ENCODE measurements around the gene FKBP1A.

FKBP1A gene

GRCh38 chr20:1371202-1371782 lies 21.6 kb downstream of the FKBP1A start:
- Histone ChIP-seq H3K27me3 (ENCODE audit: insufficient read depth, poor library complexity, severe bottlenecking) (no peaks in the 10 kb centered on the region), H3K4me3 (replicated peaks; ENCODE audit: insufficient read depth, low read length) (no peak overlapping the region), H3K27ac (replicated peaks) (no peak overlapping the region)
- no peak for DNase-seq (ENCODE audit: low read depth in 1 of 2, low spot score in 1 of 2)
- no peak for TF ChIP-seq POLR2AphosphoS5 (IDR thresholded peaks at IDR 0.05; ENCODE audit: low read depth)
- no peak for TF ChIP-seq REST (IDR thresholded peaks at IDR 0.05; ENCODE audit: insufficient replicate concordance, low read depth)
- no peak for TF ChIP-seq CTCF (IDR thresholded peaks at IDR 0.05; ENCODE audit: insufficient read depth, low read length)
- TF ChIP-seq SPI1 (IDR thresholded peaks at IDR 0.05; ENCODE audit: borderline replicate concordance, low read depth) = no peak
- no peak for TF ChIP-seq GABPA (IDR thresholded peaks at IDR 0.05; ENCODE audit: low read depth)

GRCh38 chr20:1370548-1371110 lies 22.2 kb downstream of the FKBP1A start:
- Histone ChIP-seq H3K27me3 (ENCODE audit: insufficient read depth, poor library complexity, severe bottlenecking) (no peaks in the 10 kb centered on the region), H3K4me3 (replicated peaks; ENCODE audit: insufficient read depth, low read length) (no peak overlapping the region), H3K27ac (replicated peaks) (no peak overlapping the region)
- no peak for TF ChIP-seq SPI1 (IDR thresholded peaks at IDR 0.05; ENCODE audit: borderline replicate concordance, low read depth)
- TF ChIP-seq REST (IDR thresholded peaks at IDR 0.05; ENCODE audit: insufficient replicate concordance, low read depth) = no peak
- TF ChIP-seq GABPA (IDR thresholded peaks at IDR 0.05; ENCODE audit: low read depth) = no peak
- no peak for TF ChIP-seq POLR2AphosphoS5 (IDR thresholded peaks at IDR 0.05; ENCODE audit: low read depth)
- TF ChIP-seq CTCF (IDR thresholded peaks at IDR 0.05; ENCODE audit: insufficient read depth, low read length) = no peak
- no peak for DNase-seq (ENCODE audit: low read depth in 1 of 2, low spot score in 1 of 2)

- Histone ChIP-seq H3K4me3 (replicated peaks; ENCODE audit: insufficient read depth, low read length) (no peak overlapping the region), H3K27ac (replicated peaks) (no peak overlapping the region), H3K27me3 (ENCODE audit: insufficient read depth, poor library complexity, severe bottlenecking) (no peaks in the 10 kb centered on the region)
- TF ChIP-seq REST (IDR thresholded peaks at IDR 0.05; ENCODE audit: insufficient replicate concordance, low read depth) = no peak
- DNase-seq (ENCODE audit: low read depth in 1 of 2, low spot score in 1 of 2) = no peak
Observed at GRCh38 chr20:1369970-1370369, 22.9 kb downstream of the FKBP1A start.
